PFSK-1 (cell line): ENCODE results near the gene SF3A2.

ENCODE experiments used
- FOXP2 ChIP-seq: optimal IDR thresholded peaks from 2 replicates; pipeline ENCODE3; 2011; ENCODE audit warnings: borderline replicate concordance, control low read depth, inconsistent platforms; ENCODE audit not compliant: insufficient read depth; ENCODE audit errors: extremely low read length, extremely low read depth
- POLR2AphosphoS5 ChIP-seq: IDR thresholded peaks from 2 replicates; pipeline ENCODE4 v1.6.1; 2012; ENCODE audit warnings: low read depth, mild to moderate bottlenecking, control low read depth, low read length, moderate library complexity
- REST ChIP-seq, 2 experiments: IDR thresholded peaks; 2 replicates each; pipeline versions ENCODE4 v1.6.1 to v1.8.0; 2011 to 2012; ENCODE audit warnings: low read depth in 2 of 2, low read length in 2 of 2, control low read depth in 1 of 2, inconsistent platforms in 1 of 2, mild to moderate bottlenecking in 1 of 2, moderate library complexity in 1 of 2; ENCODE audit not compliant: insufficient read depth in 1 of 2
- SIN3A ChIP-seq: IDR thresholded peaks from 2 replicates; pipeline ENCODE4 v1.6.1; 2012; ENCODE audit warnings: mild to moderate bottlenecking, low read length, moderate library complexity, borderline replicate concordance; ENCODE audit not compliant: insufficient read depth
- TAF1 ChIP-seq: IDR thresholded peaks from 2 replicates; pipeline ENCODE4 v1.6.1; 2012; ENCODE audit warnings: low read length, control low read depth, borderline replicate concordance; ENCODE audit not compliant: insufficient read depth

Gene SF3A2

GRCh38 chr19:2278459-2279158 lies 42.0 kb downstream of the SF3A2 start:
- no peak for TF ChIP-seq SIN3A

GRCh38 chr19:2280633-2281264 lies 44.1 kb downstream of the SF3A2 start:
- no peak for TF ChIP-seq POLR2AphosphoS5
- TF ChIP-seq REST (IDR thresholded peaks at IDR 0.05; ENCODE audit: insufficient read depth in 1 of 2, low read depth in 2 of 2, low read length in 2 of 2) = no peak
- no peak for TF ChIP-seq TAF1
- no peak for TF ChIP-seq FOXP2
- TF ChIP-seq SIN3A = no peak

DNA sequence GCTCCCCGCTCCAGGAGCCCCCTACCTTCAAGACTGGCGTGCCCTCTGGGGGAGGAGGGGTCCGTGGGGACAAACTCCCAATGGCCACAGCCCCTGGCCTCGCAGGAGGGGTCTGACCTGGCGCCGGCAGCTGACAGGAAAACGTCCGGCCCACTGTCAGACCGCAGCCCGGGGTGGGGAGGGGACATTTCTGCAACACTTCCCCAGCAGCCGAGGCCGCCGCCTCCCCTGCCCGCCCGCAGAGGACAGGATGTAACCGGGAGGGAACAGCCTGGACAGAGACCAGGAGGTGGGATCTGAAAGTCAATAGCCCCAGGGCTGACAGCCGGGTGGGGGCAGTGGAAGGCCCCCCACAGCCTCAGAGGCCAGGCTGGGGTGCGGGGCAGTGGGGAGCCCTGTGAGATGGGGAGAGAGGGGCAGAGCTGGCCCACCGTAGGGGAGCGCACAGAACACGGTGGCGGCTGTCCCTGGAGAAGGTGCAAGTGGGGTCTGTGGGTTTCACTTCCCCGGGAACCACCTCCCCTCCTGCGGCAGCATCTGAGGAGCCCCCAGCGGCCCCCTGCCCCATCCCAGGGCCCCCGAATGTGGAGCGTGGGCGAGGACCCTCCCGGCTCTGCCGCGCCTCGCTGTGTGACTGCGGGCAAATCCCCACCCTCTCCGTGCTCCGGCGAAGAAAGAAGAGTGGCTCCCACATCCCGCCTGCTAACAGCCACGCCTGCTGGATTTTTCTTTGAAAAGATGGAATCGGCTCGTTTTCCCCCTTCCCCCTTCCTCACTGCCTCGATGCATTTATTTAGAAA lies 45.6 kb downstream of the SF3A2 start, which contains the start of gene PEAK3:
Gene PEAK3 (minus strand): TSS at position 114 of the 800 bp plus-strand sequence. CDS start 1,244 bp downstream, outside the sequence.
- TF ChIP-seq POLR2AphosphoS5 = no peak
- peak; percentile 81 for TF ChIP-seq FOXP2

DNA sequence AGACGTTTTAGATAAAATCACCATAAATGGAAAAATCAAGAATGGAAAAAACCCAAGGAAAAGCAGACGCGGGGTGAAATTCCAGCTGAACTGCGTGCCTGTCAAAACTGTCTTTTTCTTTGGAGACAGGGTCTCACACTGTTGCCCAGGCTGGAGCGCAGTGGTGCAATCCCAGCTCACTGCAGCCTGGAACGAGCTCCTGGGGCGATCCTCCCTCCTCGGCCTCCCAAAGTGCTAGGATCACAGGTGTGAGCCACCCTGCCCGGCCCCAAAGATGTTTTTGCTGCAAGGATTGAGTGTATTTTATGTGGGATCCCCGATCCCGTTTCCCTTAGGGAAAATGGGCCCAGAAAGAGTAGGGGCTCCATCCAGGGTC lies 46.2 kb downstream of the SF3A2 start:
- TF ChIP-seq SIN3A = no peak

DNA sequence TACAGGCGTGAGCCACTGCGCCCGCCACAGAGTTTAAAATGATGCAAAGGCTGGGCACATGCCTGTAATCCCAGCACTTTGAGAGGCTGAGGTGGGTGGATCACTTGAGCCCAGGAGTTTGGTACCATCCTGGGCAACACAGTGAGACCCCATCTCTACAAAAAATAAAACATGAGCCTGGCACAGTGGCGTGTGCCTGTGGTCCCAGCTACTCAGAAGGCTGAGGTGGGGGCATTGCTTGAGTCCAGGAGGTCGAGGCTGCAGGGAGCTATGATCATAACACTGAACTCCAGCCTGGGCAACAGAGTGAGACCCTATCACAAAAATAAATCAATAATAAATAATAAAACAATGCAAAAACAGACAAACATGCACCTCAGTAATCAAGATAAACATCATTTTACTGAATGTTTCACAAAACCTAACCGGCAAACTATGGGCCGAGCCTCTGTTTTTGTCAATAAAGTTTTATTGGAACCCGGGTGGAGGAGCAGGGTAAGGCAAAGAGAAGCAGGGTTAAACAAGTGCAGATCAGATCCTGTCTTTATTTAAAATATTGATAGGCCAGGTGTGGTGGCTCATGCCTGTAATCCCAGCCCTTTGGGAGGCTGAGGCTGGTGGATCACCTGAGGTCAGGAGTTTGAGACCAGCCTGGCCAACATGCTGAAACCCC lies 47.3 kb downstream of the SF3A2 start:
- TF ChIP-seq FOXP2 = no peak
- no peak for TF ChIP-seq TAF1
- TF ChIP-seq SIN3A = no peak
- TF ChIP-seq POLR2AphosphoS5 = no peak
- no peak for TF ChIP-seq REST (IDR thresholded peaks at IDR 0.05; ENCODE audit: insufficient read depth in 1 of 2, low read depth in 2 of 2, low read length in 2 of 2)

DNA sequence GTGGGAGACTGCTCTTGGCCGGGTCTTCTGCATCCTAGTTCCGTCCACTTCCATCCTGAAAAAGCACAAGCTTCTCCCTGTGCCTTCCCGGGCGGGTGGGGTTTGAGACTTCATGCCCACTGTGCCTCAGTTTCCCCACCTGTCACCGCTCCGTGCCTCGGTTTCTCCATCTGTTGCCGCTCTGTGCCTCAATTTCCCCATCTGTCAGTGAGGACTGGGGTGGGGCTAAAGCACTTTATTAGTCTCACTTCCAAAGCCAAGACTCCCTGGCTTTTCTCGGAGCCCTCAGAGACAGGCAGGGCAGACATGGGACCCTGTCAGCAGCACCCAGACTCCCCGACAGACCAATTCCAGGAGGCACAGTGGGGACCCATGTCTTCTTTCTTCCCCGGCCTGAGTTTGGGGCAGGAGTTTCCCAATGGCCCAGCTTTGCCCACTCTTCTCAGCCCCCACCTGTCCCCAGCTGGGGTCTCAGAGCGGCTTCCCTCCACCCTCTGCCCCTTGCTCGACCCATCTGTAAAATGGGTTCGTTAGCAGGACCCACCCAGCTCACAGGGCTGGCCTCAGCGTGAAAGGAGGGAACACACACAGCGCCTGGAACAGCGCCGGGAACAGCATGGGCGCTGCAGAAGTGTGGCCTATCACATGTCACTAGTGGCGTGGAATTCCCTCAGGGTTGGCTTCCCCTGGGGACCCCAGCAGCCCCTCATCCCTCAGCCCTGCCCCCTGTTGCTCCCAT lies 49.9 kb downstream of the SF3A2 start:
- TF ChIP-seq FOXP2 (no peak), REST (IDR thresholded peaks at IDR 0.05; ENCODE audit: insufficient read depth in 1 of 2, low read depth in 2 of 2, low read length in 2 of 2) (no peak), SIN3A (no peak), POLR2AphosphoS5 (no peak), TAF1 (no peak)
